Posterior cingulate gyrus (tissue), 11 donors: ENCODE data around the gene SACM1L.

ENCODE experiments used
- DNase-seq, 10 donors: peaks; one replicate each; pipeline versions ENCODE4 v3.0.0 to v3.0.0-alpha.2; 2020 to 2021; ENCODE audit warnings: mixed read lengths in 3 of 10
- intact Hi-C: fragments of 100-400 bp; cut with DNase I; formaldehyde crosslinking; loops from one replicate; pipeline ENCODE4 v1.15.1; 2023

Gene SACM1L

DNA sequence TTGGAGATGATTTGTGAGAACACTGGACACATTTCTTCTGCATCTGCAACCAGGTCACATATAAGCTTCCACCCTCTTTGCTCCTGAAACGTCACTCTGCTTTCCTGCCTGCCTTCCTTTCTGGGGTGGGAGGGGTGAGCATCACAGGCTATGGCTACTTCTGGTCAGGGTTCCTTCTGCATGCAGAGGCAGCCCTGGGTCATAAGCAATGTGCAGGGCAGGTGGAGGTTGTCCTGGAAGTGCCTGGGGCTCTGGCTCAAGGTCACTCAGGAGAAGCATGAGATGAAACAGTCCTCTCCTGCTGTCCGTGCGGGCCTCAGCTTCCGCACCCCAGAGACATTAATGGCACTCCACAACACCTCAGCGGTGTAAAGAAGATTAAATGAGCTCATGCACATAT is 92.1 kb downstream of the SACM1L start:
- no peak for DNase-seq
- intact Hi-C loops, result no loop called here

- intact Hi-C loops, result no loop called here
- DNase-seq, result no peak
These were observed 92.6 kb downstream of the SACM1L start for GRCh38 chr3:45781841-45782240.

GRCh38 chr3:45782381-45782780 is 93.2 kb downstream of the SACM1L start:
- intact Hi-C loops, result no loop called here
- DNase-seq, result no peak

- DNase-seq, result no peak
- intact Hi-C loops, result no loop called here
These were observed 94.5 kb downstream of the SACM1L start for GRCh38 chr3:45783667-45784066.

GRCh38 chr3:45785605-45786150 is 96.5 kb downstream of the SACM1L start:
- no peak for DNase-seq
- intact Hi-C loops, result no loop called here

DNA sequence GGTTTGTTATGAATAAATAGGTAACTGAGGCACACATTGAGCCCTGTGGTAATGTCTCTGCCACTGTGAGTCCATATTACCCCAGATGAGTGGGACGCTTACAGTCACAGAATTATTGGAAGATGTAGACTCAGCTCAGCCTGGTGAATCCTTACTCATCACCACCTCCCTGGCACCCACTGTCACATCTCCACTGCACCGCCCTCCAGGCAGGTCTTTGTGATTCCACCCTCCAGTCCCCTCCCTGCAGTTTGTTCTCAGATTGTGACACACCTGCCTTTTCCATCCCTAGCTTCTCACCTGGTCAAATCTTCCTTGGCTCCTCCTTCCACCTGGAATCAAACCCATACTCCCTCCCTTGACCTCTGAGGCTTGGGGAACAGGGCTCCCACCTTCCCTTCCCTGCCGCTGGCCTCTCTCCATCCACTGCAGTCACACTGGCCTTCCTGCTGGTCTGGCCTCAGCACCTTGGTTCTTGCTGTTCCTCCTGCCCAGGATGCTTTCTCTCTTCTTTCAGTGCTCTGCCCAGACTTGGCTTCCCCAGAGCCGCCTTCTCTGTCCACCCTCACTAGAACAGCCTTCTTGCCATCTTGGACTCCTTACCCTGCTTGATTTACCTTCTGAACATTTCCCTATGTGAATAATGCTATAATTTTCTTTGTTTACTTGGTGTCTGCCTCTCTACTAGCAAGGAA is 97.8 kb downstream of the SACM1L start:
- no peak for DNase-seq
- intact Hi-C loops, result no loop called here

DNA sequence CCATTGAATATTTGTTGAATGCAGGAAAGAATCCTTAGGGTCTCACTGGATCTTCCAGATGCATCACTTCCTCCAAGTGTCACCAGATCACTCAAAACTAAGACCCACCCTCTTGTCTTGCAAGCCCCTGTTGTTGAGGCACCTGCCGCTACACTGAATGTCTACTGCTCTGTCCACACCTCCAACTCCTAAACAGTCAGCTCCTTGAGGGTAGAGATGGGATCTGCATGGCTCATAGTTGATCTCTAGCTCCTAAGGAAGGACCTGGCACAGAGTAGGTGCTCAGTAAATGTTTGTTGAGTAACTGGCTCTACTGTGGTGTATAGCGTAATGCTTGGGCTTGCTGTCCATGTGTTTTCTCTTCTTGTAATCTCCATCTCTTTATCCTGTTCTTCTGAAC is 98.4 kb downstream of the SACM1L start:
- no peak for DNase-seq
- intact Hi-C loops, result no loop called here

GRCh38 chr3:45789235-45789812 is 100.1 kb downstream of the SACM1L start:
- intact Hi-C loops, result no loop called here
- no peak for DNase-seq

DNA sequence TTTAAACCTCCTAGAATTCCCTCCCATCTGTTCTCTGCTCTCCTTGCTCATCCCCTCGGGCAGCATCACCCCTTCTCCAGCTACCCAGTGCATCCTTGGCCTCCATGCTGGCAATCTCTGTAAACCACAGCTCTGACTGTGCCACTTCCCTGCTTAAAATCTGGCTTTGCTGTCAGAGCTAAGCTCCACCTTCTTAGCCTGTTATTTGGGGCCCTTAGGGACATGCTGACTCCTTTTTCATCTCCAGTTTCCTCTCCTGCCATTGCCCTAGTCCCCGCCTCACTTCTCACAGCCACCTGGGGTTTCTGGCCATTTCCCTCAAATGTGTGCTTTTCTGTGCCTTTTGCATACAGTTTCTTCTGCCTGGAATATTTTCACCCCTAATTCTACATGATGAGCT is 101.4 kb downstream of the SACM1L start:
- DNase-seq, result no peak

GRCh38 chr3:45792036-45792435 is 102.8 kb downstream of the SACM1L start:
- intact Hi-C loops, result no loop called here
- no peak for DNase-seq

More for the DNA sequence above, 101.4 kb downstream of the SACM1L start:
- intact Hi-C loops, result no loop called here

DNA sequence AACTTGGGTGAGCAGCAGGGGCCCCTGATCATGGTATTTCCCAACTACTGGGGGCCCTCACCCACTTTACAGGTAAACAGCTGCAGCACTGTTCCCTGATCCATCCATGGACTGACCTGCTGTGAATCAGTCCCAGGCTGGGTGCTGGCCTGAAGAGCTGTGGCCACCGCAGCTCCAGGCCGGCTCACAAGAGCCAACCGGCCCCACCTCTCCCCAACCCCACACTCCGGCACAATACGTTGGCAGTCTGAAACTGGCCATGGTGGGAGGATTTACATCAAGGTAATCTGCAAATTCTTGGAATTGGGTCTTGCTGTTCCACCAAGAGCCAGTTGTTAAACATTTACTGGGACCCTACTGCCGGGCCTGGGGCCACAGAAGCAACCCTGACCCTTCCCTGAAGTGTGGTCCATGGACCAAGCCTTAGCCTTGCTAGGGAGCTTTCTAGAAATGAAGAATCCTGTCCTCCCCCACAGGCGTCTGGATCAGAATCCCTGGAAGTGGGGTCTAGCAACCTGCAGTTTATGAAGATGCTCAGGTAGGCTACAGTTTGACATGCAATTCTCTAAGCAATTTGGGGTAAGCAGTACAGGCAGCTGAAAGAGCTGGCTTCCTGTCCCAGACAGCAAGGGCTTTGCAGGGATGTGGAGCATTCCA is 103.4 kb downstream of the SACM1L start:
- no peak for DNase-seq

DNA sequence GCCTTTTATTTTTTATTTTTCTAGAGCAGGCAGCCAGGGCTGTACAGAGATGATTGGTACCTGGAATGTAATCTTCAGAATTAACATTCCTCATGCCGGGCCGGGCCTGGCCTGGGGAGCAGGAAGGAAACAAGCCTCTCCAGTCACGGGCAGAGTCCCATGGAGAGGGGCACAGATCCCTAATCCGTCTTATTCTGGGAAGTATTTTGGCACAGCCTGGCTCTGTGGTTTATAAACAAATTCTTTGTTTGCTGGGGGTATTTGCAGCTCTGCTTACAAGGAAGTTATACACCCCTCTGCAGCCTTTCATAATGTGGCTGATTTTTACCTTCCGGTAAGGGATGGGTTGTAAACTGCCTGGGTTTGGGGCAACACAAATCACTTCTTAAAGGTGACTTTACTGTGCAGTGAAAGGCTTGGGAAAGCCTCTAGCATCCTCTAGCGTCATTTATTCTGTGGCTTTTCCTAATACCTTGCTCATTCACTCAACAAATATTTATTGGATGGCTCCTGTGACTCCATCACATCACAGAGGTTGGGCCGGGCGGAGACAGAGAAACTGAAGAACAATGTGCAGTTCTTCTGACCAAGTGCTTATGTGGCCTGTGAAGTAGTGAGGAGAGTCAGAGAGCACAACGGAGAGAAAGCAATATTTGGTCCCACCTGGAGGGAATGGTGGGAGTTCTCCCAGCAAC is 104.4 kb downstream of the SACM1L start:
- intact Hi-C loops, result no loop called here
- no peak for DNase-seq

More for the DNA sequence above, 103.4 kb downstream of the SACM1L start:
- intact Hi-C loops, result no loop called here

DNA sequence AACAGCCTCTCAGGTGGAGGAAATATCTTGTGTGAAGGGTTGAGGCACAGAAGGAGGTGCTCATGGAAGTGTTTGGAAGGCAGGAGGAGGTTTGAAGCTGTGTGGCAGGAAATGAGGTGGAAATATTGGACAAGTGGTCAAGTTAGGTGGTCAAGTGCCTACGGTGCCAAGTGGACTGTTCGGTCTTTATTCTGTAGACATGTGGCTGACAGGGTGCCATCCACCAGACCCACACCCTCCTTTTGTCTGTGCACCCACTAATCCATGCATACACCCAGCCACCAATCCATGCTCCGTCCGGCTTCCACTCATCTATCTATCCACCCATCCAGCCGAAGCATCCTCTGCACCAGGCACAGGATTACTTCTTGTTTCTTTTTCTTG is 105.0 kb downstream of the SACM1L start:
- no peak for DNase-seq
- intact Hi-C loops, result no loop called here

- intact Hi-C loops, result no loop called here
- no peak for DNase-seq
These were observed 105.5 kb downstream of the SACM1L start for GRCh38 chr3:45794660-45795059.
